CD4-positive, alpha-beta T cell treated with Interleukin-6 for 4 hours (primary cell): Measurements from ENCODE around the gene BMP6.

Experiments
- DNase-seq: peaks from one replicate; pipeline ENCODE4 v3.0.0-alpha.2; 2020; ENCODE audit warnings: mixed read lengths

BMP6 gene

DNA sequence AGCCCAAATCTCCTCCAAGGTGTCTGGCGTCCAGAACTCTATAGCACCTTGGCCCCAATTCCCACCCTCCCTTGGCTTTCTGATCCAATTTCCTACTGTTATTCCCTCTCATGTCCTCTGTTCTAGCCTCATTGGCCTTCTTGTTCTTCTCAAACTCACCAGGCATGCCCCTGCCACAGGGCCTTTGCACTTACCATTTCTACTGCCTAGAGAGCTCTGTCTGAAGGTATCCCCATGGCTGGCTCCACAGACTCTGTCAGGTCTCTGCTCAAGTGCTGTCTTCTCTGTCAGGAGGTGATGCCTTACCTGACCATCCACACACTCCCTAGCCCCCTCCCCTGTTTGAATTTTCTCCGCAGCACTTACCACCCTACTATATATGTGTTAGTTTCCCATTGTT, 5.6 kb upstream of the BMP6 start:
- no peak for DNase-seq

DNA sequence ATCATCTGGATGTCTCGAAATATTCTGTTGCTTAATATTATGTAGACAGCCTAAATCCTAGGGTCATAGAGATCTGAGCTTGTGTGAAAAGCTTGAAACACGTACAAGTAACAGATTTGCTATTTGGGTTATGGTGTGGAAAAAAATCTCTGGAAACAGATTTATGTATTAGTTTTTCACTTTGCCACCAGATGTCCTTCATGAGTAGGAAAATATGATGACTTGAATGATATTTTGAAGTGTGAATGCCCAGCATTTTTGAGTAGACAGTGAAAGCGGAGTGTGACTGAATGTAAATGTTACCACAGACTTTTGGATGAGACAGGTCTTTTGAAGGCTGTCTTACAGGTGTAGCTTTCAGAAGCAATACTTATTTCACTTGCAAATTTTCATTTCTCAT, 4.2 kb upstream of the BMP6 start:
- DNase-seq, result no peak

DNA sequence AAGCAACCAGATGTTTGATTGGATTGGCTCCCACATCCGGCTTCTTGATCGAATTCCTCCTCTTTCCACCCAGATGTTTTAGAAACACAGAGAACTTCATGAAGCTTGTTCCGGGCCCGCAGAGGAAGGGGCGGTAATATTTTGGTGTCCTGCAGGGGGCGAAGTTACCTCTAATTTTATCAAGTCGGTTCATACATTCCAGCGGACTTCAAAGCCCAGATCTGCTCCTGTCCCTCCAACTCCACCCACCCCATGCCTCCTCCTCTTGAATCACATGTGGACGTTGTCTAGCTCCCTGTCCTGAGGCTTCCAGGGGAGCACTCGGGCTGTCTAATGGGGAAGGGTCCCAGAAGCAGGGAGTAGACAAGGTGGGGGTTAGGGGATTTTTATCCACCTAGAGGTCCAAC, 2.9 kb upstream of the BMP6 start:
- peak; percentile 62 for DNase-seq

DNA sequence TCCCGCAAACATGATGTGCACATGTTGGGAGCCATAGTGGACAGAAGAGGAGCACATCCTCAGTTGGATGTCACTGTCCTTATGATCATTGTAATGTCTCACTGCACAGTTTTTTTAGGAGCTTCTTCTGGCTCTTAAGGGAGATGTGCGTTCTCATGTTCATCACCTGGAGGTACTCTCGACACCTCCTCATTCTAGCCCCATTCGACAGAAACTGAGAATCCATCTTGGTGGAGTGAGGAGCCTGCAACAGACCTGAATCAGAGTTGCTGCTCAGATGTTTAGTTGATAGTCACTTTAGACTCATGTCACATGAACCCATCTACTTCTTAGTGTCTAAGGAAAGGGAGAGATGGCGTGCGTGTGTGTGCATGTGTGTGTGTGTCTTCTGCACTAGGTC, 2.3 kb upstream of the BMP6 start:
- no peak for DNase-seq

DNA sequence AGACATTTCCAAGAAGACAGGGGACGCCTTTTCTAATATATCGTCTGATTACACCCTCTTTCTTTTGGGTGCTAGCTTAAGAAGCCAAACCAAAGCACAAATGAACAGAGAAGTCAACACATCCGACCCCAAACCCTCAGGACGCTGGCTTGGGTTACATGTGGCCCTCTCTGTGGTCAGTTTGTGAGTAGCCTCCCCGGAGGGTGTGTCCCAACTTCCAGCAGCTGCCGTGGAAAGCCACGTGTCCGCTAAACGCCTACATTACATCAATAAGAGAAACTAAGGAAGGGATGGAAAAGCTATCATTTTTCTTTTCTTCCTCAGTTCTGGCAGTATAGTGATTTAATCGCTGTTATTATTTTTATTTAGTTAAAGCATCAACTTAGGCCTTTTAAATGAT, 487 bp upstream of the BMP6 start:
- no peak for DNase-seq

DNA sequence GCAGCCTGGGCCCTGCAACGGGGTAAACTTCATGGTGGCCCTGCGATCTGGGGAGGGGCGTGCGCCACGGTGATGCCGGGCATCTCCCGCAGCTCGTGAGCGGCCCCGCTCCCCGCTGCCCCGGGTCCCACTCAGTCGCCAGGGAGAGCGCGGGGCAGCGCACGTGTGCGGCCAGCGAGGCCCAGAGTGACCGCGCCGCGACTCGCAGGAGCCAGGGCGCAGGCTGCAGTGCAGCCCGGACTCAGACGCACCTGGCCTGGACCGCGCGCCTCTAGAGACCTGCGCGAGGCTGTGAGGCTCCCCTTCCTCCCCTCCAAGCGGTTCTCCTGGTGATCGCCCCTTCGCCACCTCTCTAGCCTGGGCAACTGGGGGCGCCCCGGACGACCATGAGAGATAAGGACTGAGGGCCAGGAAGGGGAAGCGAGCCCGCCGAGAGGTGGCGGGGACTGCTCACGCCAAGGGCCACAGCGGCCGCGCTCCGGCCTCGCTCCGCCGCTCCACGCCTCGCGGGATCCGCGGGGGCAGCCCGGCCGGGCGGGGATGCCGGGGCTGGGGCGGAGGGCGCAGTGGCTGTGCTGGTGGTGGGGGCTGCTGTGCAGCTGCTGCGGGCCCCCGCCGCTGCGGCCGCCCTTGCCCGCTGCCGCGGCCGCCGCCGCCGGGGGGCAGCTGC, 652 bp downstream of the BMP6 start:
- DNase-seq, result no peak

DNA sequence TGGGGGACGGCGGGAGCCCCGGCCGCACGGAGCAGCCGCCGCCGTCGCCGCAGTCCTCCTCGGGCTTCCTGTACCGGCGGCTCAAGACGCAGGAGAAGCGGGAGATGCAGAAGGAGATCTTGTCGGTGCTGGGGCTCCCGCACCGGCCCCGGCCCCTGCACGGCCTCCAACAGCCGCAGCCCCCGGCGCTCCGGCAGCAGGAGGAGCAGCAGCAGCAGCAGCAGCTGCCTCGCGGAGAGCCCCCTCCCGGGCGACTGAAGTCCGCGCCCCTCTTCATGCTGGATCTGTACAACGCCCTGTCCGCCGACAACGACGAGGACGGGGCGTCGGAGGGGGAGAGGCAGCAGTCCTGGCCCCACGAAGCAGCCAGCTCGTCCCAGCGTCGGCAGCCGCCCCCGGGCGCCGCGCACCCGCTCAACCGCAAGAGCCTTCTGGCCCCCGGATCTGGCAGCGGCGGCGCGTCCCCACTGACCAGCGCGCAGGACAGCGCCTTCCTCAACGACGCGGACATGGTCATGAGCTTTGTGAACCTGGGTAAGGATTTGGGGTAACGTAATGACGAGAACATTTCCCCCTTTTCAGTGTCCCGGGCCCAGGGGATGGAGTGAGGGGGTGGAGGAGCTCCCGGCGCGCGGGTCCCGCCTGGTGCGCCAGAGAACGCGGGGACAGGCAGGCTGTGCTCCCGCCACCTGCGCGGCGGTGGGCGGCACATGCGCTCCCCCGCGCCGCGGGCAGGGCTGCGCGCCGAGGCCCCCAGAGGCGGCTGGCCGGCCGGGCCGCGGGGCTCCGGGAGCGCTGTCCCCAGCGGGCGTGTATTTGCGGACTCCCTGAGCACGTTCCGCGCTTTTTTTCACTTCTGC, 1.4 kb downstream of the BMP6 start:
- no peak for DNase-seq

DNA sequence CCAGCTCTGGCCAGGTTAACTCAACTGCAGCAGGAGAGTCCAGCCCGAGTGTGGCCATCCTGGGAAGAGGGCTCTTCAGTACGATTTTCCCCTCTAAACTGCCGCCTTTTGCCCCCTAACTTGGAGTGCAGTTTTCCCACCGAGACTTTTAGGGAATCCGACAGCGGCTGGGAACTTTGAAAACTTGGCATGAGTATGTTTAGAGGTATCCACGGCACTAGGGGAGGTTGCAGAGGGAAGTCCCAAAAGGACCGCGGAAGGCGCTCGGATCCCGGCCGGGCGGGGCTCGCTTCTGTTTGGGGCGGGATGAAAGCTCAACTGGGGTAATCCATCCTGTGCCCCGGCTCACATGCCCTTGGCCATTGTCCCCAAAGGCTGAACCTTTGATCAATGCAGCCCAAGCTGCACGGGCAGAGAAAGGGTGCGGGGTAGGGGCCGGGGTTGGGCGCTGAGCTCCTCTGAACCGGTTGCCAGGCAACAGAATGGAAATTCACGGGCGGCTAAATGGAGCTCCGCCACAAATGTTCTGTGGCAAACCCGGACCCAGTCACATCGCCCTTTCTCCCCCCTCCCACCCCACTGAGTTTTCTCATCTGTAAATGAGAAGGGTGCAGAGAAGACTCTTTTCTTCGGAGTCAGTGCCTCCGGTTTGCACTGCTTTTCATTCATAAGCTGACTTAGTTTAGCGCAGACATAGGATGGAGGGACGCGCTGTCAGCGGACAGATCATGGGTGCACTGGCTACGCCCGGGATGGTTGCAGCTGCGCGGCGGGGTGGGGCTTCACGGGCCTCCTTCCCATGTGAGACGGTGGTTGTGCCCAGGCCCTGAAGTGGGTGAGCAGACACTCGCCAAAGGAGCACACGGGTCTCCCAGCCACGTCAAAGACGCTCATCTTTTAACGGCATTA, 2.3 kb downstream of the BMP6 start:
- DNase-seq, result no peak

DNA sequence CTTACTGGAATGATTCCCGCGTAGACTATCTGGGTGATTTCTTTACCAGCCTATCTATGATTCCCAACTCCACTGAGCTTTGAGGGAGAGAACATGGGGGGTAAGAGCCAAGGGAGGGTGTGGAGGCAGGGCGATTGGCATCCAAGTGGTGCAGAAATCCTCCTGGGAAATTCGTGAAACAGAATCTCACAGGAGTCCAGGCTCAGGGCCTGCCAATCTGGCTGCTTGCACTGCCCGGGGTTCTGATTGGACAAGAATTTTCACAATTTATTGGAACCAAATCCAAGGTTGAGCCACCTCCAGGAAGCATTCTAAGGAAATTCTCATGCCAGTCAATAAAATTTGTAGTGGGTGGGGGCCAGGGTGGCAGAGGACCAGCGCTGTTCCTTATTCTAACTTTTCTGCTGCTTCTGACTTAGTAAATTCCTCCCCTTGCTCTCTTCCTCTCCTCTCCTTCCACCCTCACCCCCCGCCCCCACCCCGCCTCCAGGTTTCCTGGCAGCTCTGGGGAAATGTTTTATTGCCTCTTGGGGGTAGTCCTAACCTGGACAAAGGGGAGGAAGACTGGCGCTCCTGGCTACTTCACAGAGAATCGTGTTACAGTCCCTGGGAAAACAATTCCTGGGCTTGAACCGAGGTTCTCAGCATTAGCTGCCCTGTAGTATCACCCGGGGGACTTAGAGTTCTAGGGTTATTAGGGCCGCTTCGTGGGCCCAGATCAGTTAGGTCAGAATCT, 3.1 kb downstream of the BMP6 start:
- no peak for DNase-seq

DNA sequence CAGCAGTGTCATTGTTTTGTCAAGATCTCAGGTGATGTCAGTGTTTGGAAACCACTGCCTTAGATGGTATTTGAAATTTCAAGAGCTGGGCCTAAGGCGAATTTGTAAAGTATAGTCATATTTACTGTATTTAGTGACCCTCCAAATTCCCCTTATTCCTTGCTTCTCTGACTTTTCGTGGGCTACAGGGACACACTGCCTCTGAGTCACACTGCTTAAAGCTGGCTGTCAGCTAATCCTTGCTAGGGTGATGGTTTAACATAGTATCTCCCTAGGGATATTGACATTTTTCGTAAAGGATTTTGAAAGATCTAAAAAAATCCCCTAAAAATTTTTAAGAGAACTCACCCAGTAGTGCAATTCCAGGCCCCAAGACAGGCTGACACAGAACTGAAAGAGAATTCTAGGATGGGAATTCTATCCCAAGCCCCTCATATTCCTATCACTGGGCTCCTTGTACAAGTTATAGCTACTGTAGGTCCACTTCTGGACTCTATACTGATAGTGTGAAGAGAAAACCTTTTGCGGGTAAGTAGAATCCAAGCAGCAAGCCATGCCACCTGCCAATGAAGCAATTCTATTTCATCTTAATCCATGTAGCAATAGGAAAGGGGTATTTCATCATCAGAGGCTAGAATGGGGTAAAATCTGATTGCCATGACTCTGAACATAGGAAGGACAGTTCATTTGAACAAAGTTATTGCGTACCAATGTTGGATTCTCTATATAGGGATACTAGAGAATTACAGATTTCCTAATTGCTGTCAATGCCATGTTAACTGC, 4.3 kb downstream of the BMP6 start:
- DNase-seq, result no peak

DNA sequence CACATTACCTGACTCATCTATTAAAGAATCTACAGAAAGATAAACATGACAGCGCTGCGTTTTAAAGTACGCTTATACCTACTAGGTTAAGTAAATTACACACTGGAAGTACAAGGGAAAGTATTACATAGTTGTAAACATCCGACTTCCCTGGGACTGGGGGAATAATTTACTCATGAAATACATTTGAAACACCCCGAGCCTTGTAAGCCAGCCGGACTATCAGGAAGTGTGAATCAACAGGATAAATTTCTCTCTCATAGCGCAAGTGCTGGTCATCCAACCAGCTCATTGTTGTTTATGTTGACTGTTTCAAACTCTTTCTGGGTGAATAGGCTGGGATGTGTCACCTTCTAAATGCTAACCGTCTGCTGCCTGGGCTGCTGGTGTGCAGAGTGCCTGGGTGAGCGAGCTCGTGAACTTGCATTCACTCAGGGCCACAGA, 4.9 kb downstream of the BMP6 start:
- DNase-seq, result no peak

DNA sequence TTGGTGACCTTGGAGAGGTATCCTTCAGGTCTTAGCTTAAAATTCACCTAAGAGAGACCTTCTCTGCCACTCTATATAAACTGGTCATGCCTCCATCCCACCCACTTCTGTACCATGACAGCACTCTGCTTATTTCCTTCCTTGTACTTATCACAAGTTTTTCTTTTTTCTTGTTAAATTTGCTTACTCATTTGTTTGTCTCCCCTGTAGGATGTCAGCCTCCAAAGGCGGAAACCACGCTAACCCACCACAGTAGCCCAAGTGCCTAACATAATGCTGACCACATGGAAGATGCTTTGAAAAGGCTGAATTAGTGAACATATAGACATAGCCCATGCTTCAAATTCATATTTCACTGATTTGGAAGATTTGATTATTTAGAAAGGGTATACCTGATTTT, 5.4 kb downstream of the BMP6 start:
- no peak for DNase-seq

DNA sequence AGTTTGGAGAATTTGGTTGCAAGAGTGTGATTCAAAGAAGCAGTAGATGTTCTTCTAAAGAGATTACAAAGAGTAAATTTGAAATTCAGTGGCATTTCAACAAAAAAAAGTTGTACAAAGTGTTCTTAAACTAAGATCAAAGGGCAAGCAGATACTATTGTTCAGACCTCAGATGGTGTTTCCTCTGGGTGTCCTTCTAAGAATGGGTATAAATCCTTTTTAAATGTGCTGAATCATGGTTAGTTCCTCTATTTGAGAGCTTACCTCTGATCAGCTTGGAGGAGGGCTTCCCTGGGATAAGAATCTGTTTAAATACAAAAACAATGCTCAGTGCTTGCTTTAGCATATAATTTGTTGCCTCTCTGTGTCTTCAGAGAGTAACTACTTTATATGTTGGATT, 6.3 kb downstream of the BMP6 start:
- DNase-seq, result no peak

DNA sequence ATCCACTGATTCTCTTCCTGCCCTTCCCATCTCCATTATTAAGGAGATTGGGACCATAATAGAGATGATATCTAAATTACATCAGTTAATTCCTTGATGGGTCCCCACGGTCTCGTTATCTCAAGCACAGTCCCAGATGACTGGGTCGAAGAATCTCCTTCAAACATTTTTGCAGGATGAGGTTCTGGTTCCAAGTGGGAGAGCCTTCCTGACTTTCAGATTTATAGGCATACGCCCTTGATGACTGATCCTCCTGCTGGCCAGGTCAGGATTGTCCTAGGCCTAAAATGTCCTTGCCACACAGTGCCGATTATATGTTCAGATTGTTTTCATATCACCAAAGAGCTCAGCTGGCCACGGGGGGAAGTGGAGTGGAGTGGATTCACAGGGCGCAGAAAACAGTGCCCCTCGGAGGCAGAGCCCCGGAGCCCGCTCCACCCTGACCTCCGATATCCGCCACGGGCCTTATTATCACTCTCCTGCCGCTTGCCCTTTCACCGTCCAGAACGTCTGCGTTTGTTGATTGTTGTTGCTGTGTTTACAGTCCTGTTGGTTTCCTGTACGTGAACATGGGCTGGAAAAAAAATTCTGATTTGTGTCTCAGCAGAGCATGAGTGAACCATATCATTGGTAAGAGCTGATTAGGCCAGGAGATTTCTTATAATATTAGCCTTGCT, 8.9 kb downstream of the BMP6 start:
- DNase-seq, result no peak

DNA sequence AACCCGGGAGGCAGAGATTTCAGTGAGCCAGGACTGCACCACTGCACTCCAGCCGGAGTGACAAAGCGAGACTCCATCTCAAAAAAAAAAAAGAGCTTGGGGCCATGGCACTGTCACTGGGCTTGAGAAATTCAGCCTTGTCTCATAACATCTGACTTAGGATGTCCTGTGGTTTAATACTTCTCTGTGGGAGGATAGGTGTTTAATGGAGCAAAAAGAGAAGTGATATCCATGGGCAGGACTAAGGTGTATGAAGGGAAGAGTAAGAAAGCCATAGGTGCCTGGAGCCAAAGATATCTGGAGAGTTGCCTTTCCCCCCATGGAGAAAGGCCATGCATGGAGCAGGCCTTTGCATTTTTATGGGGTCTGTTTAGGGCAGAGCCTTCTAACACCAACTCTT, 11.2 kb downstream of the BMP6 start:
- no peak for DNase-seq

DNA sequence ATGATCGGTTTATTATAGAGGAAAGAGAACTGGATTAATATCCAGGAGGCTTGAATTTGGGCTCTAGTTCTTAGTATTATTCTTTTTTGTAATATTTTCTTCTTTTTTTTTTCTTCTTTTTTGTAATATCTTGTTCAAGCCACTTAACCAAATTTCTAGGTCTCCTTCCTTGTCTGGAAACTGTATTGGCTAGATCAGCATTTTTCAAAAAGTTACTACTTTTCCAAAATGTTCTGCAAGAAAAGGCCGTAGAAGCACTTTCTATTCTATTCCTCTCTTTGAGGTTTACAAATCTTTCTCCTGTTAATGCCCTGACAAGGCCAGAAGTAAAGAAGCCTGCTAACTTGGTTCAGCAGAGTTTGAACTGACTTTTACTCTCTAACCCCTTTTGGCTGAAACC, 12.0 kb downstream of the BMP6 start:
- DNase-seq, result no peak

DNA sequence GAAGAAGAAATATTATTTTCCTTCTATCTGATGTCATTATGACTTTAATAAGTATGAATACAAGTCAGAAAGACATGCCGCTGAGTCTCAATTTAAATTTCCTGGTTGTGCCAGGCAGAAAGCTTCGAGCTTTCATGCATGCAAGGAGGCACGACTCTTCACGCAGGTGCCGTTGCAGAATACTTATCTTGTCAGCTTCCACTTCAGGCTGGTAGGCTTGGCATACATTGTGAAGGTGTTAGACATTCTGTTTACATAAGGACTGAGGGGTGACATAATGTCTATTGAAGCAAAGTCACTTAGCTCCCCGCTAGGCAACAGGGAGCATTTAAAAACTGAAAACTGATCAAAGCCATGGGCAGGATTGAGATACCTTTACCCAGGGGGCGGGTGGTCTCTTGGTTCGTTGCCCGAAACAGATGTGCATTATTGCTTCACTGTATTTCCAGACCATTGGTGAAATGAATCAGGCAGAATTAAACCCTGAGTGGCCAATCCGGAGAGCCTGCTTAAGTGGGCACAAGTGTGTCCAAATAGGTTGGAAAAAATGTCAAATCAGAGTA, 16.4 kb downstream of the BMP6 start:
- DNase-seq, result no peak

DNA sequence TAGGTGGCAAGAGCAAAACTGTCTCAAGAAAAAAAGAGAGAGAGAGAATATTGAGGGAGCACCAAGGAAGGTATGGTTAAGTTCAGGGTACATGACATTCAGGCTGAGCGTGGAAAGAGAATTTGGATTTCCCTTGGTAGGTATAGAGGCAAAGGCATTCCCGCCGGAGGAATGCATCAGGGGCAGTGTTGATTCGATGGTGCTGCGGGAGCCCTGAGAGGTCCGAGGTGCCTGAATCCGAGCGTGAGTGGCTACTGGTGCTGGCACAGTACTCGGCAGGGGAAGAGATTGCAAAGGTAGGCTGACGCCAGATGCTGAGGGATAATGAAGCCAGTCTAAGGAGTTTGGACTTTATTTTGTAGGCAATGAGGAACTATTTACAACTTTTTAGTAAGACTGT, 20.0 kb downstream of the BMP6 start:
- no peak for DNase-seq

DNA sequence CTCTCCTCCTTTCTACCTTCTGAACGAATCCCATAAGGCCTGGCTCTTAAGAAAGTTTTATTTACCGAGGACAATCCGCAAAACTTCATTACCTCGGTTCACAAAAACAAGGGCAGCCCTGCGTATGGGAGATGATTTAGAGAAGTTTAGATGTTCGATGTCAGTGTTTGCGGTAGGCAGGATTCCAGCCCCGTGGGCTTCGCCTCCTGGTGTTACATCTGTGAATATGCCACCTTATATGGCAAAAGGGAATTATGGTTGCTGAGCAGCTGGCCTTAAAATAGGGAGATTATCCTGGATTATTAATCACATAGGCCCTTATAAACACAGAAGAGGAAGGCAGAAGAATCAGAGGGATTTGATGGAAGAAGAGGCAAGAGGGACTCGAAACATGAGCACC, 21.1 kb downstream of the BMP6 start:
- DNase-seq, result no peak

DNA sequence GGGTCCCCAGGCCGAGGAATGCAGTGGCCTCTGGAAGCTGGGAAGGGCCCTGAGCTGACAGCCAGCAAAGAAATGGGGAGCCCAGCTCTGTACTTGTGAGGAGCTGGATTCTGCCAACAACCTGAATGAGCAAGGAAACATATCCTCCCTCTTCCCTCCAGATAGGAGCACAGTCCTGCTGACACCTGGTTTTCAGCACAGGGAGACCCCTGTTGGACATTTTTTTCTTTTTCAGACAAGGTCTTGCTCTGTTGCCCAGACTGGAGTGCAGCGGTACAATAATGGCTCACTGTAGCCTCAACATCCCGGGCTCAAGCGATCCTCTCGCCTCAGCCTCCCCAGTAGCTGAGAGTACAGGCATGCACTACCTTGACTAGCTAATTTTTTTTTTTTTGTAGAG, 21.5 kb downstream of the BMP6 start:
- DNase-seq, result no peak

DNA sequence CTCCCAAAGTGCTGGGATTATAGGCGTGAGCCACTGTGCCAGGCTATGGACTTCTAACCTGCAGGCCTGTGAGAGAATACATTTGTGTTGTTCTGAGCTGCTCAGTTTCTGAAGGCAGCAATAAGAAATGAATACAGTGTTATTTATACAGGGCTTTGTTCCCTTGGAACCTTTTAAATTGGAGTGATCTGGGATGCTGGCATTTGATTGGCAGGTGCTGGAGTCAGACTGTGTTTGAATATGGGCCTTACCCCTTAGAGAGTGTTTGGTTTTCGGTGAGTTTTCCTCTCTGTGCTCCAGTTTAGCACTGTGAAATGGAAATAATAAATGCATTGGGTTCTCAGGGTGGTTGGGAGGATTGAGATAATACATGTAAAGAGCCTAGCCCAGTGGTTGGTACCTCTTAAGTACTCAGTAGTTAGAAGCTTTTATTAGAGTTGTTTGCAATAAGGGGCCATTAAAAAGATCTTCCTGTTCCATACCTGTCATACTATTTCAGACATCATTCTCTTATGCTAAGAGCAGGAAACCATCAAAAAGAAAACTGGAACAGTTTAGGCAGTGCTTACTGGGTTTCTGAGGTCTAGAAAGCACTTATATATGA, 22.1 kb downstream of the BMP6 start:
- no peak for DNase-seq
